K562 (cell line): Measurements from ENCODE around the gene TLCD4. TPM values are rescaled to one million over a fixed set of nuclear protein-coding genes. Genes with fewer than 3 reads are reported as not detected.

Source experiments
- CUX1 ChIP-seq: fragments of 200-800 bp; sonication (Bioruptor generic); IDR thresholded peaks from 2 replicates; pipeline ENCODE4 v1.6.1; 2016; ENCODE audit warnings: missing genetic modification characterization, missing compliant biosample characterization
- DEAF1 ChIP-seq: fragments of 450-650 bp; formaldehyde crosslinking; IDR thresholded peaks from 2 replicates; pipeline ENCODE4 v1.4.0; 2020; ENCODE audit warnings: mild to moderate bottlenecking, moderate library complexity
- E4F1 ChIP-seq: fragments of 250-450 bp; sonication (Bioruptor Pico); IDR thresholded peaks from 2 replicates; pipeline ENCODE4 v1.5.0; 2021; ENCODE audit warnings: mild to moderate bottlenecking, borderline replicate concordance
- EHMT2 ChIP-seq: fragments of 450-650 bp; IDR thresholded peaks from 2 replicates; pipeline ENCODE4 v1.6.1; 2018; ENCODE audit warnings: antibody characterized with exemption
- ELK1 ChIP-seq: sonication (generic); formaldehyde crosslinking; IDR thresholded peaks from 2 replicates; pipeline ENCODE4 v1.8.1; 2022; ENCODE audit warnings: missing genetic modification reagents
- ESRRA ChIP-seq: fragments of 450-650 bp; IDR thresholded peaks from 2 replicates; pipeline ENCODE4 v1.6.1; 2014; ENCODE audit warnings: low read depth, mild to moderate bottlenecking, moderate library complexity, borderline replicate concordance
- FOS ChIP-seq: IDR thresholded peaks from 3 replicates; pipeline ENCODE4 v1.6.1; 2011; ENCODE audit not compliant: insufficient read length; ENCODE audit errors: extremely low read depth
- NCOA1 ChIP-seq: fragments of 450-650 bp; IDR thresholded peaks from 2 replicates; pipeline ENCODE4 v1.6.1; 2016; ENCODE audit warnings: low read depth
- NR2F6 ChIP-seq: fragments of 450-650 bp; formaldehyde crosslinking; IDR thresholded peaks from 2 replicates; pipeline ENCODE4 v1.4.0; 2020; ENCODE audit warnings: mild to moderate bottlenecking
- TAF15 ChIP-seq: fragments of 200-400 bp; formaldehyde crosslinking; IDR thresholded peaks from 2 replicates; pipeline ENCODE4 v1.6.1; 2017; ENCODE audit warnings: mild to moderate bottlenecking, low read depth, low read length, moderate library complexity
- TAF7 ChIP-seq: fragments of 450-650 bp; IDR thresholded peaks from 2 replicates; pipeline ENCODE4 v1.6.1; 2016; ENCODE audit warnings: missing genetic modification characterization, missing compliant biosample characterization
- YBX1 ChIP-seq: fragments of 450-650 bp; IDR thresholded peaks from 2 replicates; pipeline ENCODE4 v1.7.1; 2016; ENCODE audit warnings: mild to moderate bottlenecking
- ZBTB9 ChIP-seq: fragments of 450-650 bp; formaldehyde crosslinking; IDR thresholded peaks from 2 replicates; pipeline ENCODE4 v1.4.0; 2020; ENCODE audit warnings: mild to moderate bottlenecking, moderate library complexity
- ZNF584 ChIP-seq: fragments of 200-800 bp; sonication (Bioruptor generic); IDR thresholded peaks from 2 replicates; pipeline ENCODE4 v1.6.1; 2016; ENCODE audit warnings: low read depth, mild to moderate bottlenecking, missing genetic modification characterization, missing compliant biosample characterization
- ZNF586 ChIP-seq: fragments of 450-650 bp; formaldehyde crosslinking; conservative IDR thresholded peaks from 2 replicates; pipeline ENCODE4 v1.4.0; 2020; ENCODE audit warnings: mild to moderate bottlenecking, moderate library complexity
- polyA plus RNA-seq, 8 experiments: library from polyadenylated mRNA; depleted of rRNA in 4 of 8; stranded (reverse) in 5 of 8; unstranded in 3 of 8; fragments of >200 nt; fragmentation: Nextera tagmentation in 2 of 8; fragmentation: Illumina TruSeq in 1 of 8; extraction: Ambion mirVana in 2 of 8; extraction: Trizol in 1 of 8; gene quantifications; 2 replicates each; pipeline versions ENCODE4 v1.2.1 to v1.2.3, GENCODE V29; 2011 to 2014; ENCODE audit warnings: inconsistent platforms in 1 of 8, missing spikeins in 1 of 8
- total RNA-seq, 7 experiments: library from RNA; depleted of rRNA in 6 of 7; stranded (reverse); fragments of >200 nt in 6 of 7; fragmentation: Illumina TruSeq in 2 of 7; extraction: Trizol in 2 of 7; gene quantifications; 2 replicates each; pipeline versions ENCODE4 v1.2.1 to v1.2.3, GENCODE V29; 2011 to 2021; ENCODE audit warnings: low replicate concordance in 1 of 7

TLCD4 gene
- total and polyA plus RNA-seq, 9 of the 15 experiments (the other 6 are each of a cell fraction or from before 2014, with no cell fraction given), result 3.5 to 19.8 (median 7.6) TPM

- TF ChIP-seq DEAF1, result no peak
- TF ChIP-seq E4F1 (CRISPR knock-in tag), result no peak
- no peak for TF ChIP-seq NR2F6 (CRISPR knock-in tag)
- TF ChIP-seq ZNF586 (CRISPR knock-in tag), result no peak
- no peak for TF ChIP-seq ZBTB9 (CRISPR knock-in tag)
- TF ChIP-seq TAF7 (tag), result no peak
- TF ChIP-seq EHMT2, result peak; percentile 40; the same call in 1 of the 2 replicates
- no peak for TF ChIP-seq FOS
- peak; percentile 77; the same call in 1 of the 2 replicates for TF ChIP-seq NCOA1
- TF ChIP-seq CUX1 (CRISPR knock-in tag), result no peak
- no peak for TF ChIP-seq TAF15
- no peak for TF ChIP-seq ZNF584 (CRISPR knock-in tag)
- TF ChIP-seq ESRRA, result no peak
- TF ChIP-seq ELK1, result no peak
- no peak for TF ChIP-seq YBX1
Measured at GRCh38 chr1:95085376-95085775, 31.8 kb upstream of the TLCD4 start (continued).
